ENCODE data around the gene IGF2R. TPM values are rescaled to one million over a fixed set of nuclear protein-coding genes. Genes with fewer than 3 reads are reported as not detected.

Gene IGF2R
- polyA plus RNA-seq, 1 donor (not counting 4 experiments of a cell fraction or from before 2014, with no cell fraction given): 40.9 TPM

GRCh38 chr6:160088069-160088783 lies 119.3 kb downstream of the IGF2R start:
- no peaks in the 10 kb centered on the region for H3K9me3 ChIP-seq (ENCODE audit: control insufficient read depth, low read depth, low read length)
- no peak overlapping the region for H2AFZ ChIP-seq (ENCODE audit: control insufficient read depth, low read length)
- H3K9me1 ChIP-seq (ENCODE audit: control insufficient read depth, extremely low read depth, insufficient read depth, low read length): no peaks in the 10 kb centered on the region
- no peak overlapping the region for H3K27ac ChIP-seq (ENCODE audit: control insufficient read depth, insufficient read depth, low read length)
- H3K9ac ChIP-seq (ENCODE audit: control insufficient read depth, extremely low read depth, insufficient read depth, low read length): no peak overlapping the region
- H3K27me3 ChIP-seq (ENCODE audit: control insufficient read depth, extremely low read depth, insufficient read depth, low read length): no peaks in the 10 kb centered on the region
- H3K36me3 ChIP-seq (ENCODE audit: control insufficient read depth in 2 of 2, extremely low read depth in 1 of 2, insufficient read depth in 2 of 2, low read length in 2 of 2): peaks cover 58 to 60% of the 10 kb centered on the region in 2 experiments
- no peak overlapping the region for H3K4me2 ChIP-seq (ENCODE audit: control insufficient read depth, extremely low read depth, insufficient read depth, low read depth, low read length)
- no peaks in the 10 kb centered on the region for H3K4me1 ChIP-seq (ENCODE audit: control insufficient read depth, extremely low read depth, insufficient read depth, low read length)
- no peak overlapping the region for H3K4me3 ChIP-seq (ENCODE audit: control insufficient read depth in 2 of 3, extremely low read depth in 1 of 3, insufficient read depth in 2 of 3, low read depth in 1 of 3, low read length in 3 of 3)
- FAIRE-seq (peak; percentile 59), DNase-seq (ENCODE audit: low read depth, low spot score) (no peak)
- no peaks in the 10 kb centered on the region for H3K79me2 ChIP-seq (ENCODE audit: control insufficient read depth, insufficient read depth, low read length)
- no peak for TF ChIP-seq EZH2 (IDR thresholded peaks at IDR 0.05; ENCODE audit: low read length)
- peak; percentile 73 to 84 (median 81) for TF ChIP-seq CTCF (optimal IDR thresholded peaks at IDR 0.05 in 1 of 3, IDR thresholded peaks at IDR 0.05 in 1 of 3, conservative IDR thresholded peaks at IDR 0.05 in 1 of 3; ENCODE audit: extremely low read depth in 1 of 3, insufficient read depth in 2 of 3, low read length in 3 of 3)
- H4K20me1 ChIP-seq (ENCODE audit: control insufficient read depth, extremely low read depth, insufficient read depth, low read length): no peaks in the 10 kb centered on the region
- dilution Hi-C loops (cut with MboI; ENCODE audit: extremely low pct_ligation_motif_present, low sequenced_read_pairs): no loop called here

DNA sequence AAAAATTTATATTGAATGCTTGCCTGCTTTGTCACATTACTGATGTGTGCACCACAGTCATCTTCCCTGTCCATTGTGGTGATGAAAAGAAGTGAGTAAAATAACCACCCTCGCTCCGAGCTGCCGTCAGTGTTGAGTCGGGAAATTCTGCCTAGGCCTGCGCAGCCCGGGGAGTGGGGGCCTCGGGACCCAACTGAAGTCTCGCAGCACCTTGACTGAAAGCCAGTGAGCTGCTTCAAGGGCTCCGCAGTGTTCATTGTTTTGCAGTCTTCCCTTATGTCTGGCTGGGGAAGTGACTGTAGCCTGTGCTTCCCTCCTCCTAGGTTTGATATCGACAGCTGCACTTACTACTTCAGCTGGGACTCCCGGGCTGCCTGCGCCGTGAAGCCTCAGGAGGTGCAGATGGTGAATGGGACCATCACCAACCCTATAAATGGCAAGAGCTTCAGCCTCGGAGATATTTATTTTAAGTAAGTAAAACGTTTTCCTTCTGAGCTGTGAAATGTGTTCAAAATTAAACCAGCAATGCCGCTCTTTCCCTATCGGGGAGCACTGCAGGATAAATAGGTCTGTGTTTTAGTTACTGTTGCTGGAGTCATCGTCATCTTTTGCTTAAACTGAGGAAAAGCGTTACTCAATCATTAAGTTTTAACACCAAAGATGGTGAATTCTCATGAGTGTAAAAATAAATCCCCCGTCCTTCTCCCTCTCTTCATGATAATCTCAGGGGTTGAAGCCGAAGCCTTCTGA lies 120.1 kb downstream of the IGF2R start:
- H3K36me3 ChIP-seq (ENCODE audit: control insufficient read depth in 2 of 2, extremely low read depth in 1 of 2, insufficient read depth in 2 of 2, low read length in 2 of 2): peaks cover 61 to 62% of the 10 kb centered on the region in 2 experiments
- no peaks in the 10 kb centered on the region for H3K9me3 ChIP-seq (ENCODE audit: control insufficient read depth, low read depth, low read length)
- no peak overlapping the region for H3K4me2 ChIP-seq (ENCODE audit: control insufficient read depth, extremely low read depth, insufficient read depth, low read depth, low read length)
- H3K79me2 ChIP-seq (ENCODE audit: control insufficient read depth, insufficient read depth, low read length): no peaks in the 10 kb centered on the region
- no peak overlapping the region for H2AFZ ChIP-seq (ENCODE audit: control insufficient read depth, low read length)
- H3K27me3 ChIP-seq (ENCODE audit: control insufficient read depth, extremely low read depth, insufficient read depth, low read length): no peaks in the 10 kb centered on the region
- no peaks in the 10 kb centered on the region for H4K20me1 ChIP-seq (ENCODE audit: control insufficient read depth, extremely low read depth, insufficient read depth, low read length)
- DNase-seq (ENCODE audit: low read depth, low spot score) (no peak), FAIRE-seq (no peak)
- no peak overlapping the region for H3K9ac ChIP-seq (ENCODE audit: control insufficient read depth, extremely low read depth, insufficient read depth, low read length)
- no peak overlapping the region for H3K27ac ChIP-seq (ENCODE audit: control insufficient read depth, insufficient read depth, low read length)
- H3K4me3 ChIP-seq (ENCODE audit: control insufficient read depth in 2 of 3, extremely low read depth in 1 of 3, insufficient read depth in 2 of 3, low read depth in 1 of 3, low read length in 3 of 3): no peak overlapping the region
- dilution Hi-C loops (cut with MboI; ENCODE audit: extremely low pct_ligation_motif_present, low sequenced_read_pairs): no loop called here
- H3K4me1 ChIP-seq (ENCODE audit: control insufficient read depth, extremely low read depth, insufficient read depth, low read length): no peaks in the 10 kb centered on the region
- TF ChIP-seq EZH2 (IDR thresholded peaks at IDR 0.05; ENCODE audit: low read length) (no peak), CTCF (optimal IDR thresholded peaks at IDR 0.05 in 1 of 3, IDR thresholded peaks at IDR 0.05 in 1 of 3, conservative IDR thresholded peaks at IDR 0.05 in 1 of 3; ENCODE audit: extremely low read depth in 1 of 3, insufficient read depth in 2 of 3, low read length in 3 of 3) (no peak)
- H3K9me1 ChIP-seq (ENCODE audit: control insufficient read depth, extremely low read depth, insufficient read depth, low read length): no peaks in the 10 kb centered on the region

Data from keratinocyte (primary cell).